ENCODE measurements around the gene PTGER3.
A peak's percentile ranks its signal among the peaks of the same experiment; 100 is the strongest.

DNA sequence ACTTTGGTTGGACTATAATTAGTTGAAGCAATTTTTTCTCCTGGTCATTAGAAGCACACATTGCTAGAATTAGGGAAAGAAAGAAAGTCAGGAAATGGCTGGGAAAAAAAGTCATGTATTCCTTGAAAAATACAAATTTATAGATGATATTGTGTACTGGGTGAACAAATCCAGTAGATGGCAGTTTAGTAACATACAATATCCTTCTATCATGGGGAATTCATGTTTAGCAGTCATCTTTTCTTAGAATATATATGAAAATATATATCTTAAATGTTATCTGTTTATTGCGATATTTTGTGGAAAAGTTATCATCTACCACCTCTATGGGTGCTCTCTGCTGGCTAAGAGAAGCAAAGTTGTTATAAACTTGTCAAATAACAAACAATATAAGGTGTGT, 46.3 kb upstream of the PTGER3 start:
- TF ChIP-seq, protein P1, sequence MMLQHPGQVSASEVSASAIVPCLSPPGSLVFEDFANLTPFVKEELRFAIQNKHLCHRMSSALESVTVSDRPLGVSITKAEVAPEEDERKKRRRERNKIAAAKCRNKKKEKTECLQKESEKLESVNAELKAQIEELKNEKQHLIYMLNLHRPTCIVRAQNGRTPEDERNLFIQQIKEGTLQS (IDR thresholded peaks at IDR 0.05) = no peak
- peak; percentile 27 for TF ChIP-seq CTCF (IDR thresholded peaks at IDR 0.05; ENCODE audit: low read depth, low read length, missing input control)
- no peak for TF ChIP-seq YY1 (IDR thresholded peaks at IDR 0.05)
- TF ChIP-seq GABPA (IDR thresholded peaks at IDR 0.05 in 1 of 2, conservative IDR thresholded peaks at IDR 0.05 in 1 of 2) = no peak
- TF ChIP-seq HNF4G (IDR thresholded peaks at IDR 0.05) = no peak
- no peak for TF ChIP-seq JUND (IDR thresholded peaks at IDR 0.05)
- no peak for TF ChIP-seq TAF1 (conservative IDR thresholded peaks at IDR 0.05)
- no peak for TF ChIP-seq RXRA (IDR thresholded peaks at IDR 0.05)
- TF ChIP-seq, protein P2, sequence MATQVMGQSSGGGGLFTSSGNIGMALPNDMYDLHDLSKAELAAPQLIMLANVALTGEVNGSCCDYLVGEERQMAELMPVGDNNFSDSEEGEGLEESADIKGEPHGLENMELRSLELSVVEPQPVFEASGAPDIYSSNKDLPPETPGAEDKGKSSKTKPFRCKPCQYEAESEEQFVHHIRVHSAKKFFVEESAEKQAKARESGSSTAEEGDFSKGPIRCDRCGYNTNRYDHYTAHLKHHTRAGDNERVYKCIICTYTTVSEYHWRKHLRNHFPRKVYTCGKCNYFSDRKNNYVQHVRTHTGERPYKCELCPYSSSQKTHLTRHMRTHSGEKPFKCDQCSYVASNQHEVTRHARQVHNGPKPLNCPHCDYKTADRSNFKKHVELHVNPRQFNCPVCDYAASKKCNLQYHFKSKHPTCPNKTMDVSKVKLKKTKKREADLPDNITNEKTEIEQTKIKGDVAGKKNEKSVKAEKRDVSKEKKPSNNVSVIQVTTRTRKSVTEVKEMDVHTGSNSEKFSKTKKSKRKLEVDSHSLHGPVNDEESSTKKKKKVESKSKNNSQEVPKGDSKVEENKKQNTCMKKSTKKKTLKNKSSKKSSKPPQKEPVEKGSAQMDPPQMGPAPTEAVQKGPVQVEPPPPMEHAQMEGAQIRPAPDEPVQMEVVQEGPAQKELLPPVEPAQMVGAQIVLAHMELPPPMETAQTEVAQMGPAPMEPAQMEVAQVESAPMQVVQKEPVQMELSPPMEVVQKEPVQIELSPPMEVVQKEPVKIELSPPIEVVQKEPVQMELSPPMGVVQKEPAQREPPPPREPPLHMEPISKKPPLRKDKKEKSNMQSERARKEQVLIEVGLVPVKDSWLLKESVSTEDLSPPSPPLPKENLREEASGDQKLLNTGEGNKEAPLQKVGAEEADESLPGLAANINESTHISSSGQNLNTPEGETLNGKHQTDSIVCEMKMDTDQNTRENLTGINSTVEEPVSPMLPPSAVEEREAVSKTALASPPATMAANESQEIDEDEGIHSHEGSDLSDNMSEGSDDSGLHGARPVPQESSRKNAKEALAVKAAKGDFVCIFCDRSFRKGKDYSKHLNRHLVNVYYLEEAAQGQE (IDR thresholded peaks at IDR 0.05) = no peak
- no peak for TF ChIP-seq FOXA1 (IDR thresholded peaks at IDR 0.05)

Measured in liver (tissue), 3 donors.